SK-N-SH (cell line): Measurements from ENCODE around the gene CHST11. TPM values are rescaled to one million over a fixed set of nuclear protein-coding genes. Genes with fewer than 3 reads are reported as not detected.

Experiments used
- CTCF ChIA-PET: fragments of 300-600, 350-600 bp; formaldehyde crosslinking; extraction: SDS; loops from one replicate; lab custom pipeline; 2021; lab: Yijun Ruan, JAX
- POLR2A ChIA-PET: fragments of 350-600 bp; sonication (Branson Sonifier 250); formaldehyde crosslinking; extraction: SDS; loops from one replicate; lab custom pipeline; 2020; ENCODE audit warnings: antibody characterized with exemption, inconsistent platforms; lab: Yijun Ruan, JAX
- DNase-seq: peaks from one replicate; pipeline ENCODE4 v3.0.0; 2012
- H2AFZ ChIP-seq: fragments of 200-600 bp; sonication (generic); 2 replicates; pipeline ENCODE4 v1.8.1; 2016; ENCODE audit warnings: antibody characterized with exemption, mild to moderate bottlenecking, low read depth
- H3F3A ChIP-seq: fragments of 200-600 bp; sonication (generic); replicated peaks from 2 replicates; pipeline ENCODE3; 2016; ENCODE audit warnings: antibody characterized with exemption, mild to moderate bottlenecking; ENCODE audit not compliant: insufficient read depth
- H3K27ac ChIP-seq, 2 experiments: fragments of 200-500 bp in 1 of 2; fragments of 200-600 bp in 1 of 2; sonication (Bioruptor generic) in 1 of 2; sonication (generic), shearing (Covaris generic) in 1 of 2; 2 replicates each; pipeline versions ENCODE4 v1.5.1 to v1.6.1; 2014 to 2016; ENCODE audit warnings: low read depth in 2 of 2, inconsistent platforms in 1 of 2, low read length in 1 of 2, mild to moderate bottlenecking in 1 of 2, mixed read lengths in 1 of 2
- H3K27me3 ChIP-seq: fragments of 200-600 bp; sonication (generic), shearing (Covaris generic); 2 replicates; pipeline ENCODE4 v1.6.1; 2016; ENCODE audit warnings: mixed run types; ENCODE audit not compliant: insufficient read depth
- H3K36me3 ChIP-seq, 2 experiments: fragments of 200-500 bp in 1 of 2; fragments of 200-600 bp in 1 of 2; sonication (Bioruptor generic) in 1 of 2; sonication (generic) in 1 of 2; replicated peaks in 1 of 2; 2 replicates each; pipeline versions ENCODE3 to v1.5.1; 2014 to 2016; ENCODE audit warnings: low read length in 1 of 2, mild to moderate bottlenecking in 1 of 2; ENCODE audit not compliant: insufficient read depth in 2 of 2, control insufficient read depth in 1 of 2
- H3K4me1 ChIP-seq, 2 experiments: fragments of 200-500 bp in 1 of 2; fragments of 200-600 bp in 1 of 2; sonication (Bioruptor generic) in 1 of 2; sonication (generic), shearing (Covaris generic) in 1 of 2; 2 replicates each; pipeline versions ENCODE4 v1.5.1 to v1.6.1; 2014 to 2016; ENCODE audit warnings: low read depth in 1 of 2, low read length in 1 of 2, mixed run types in 1 of 2; ENCODE audit not compliant: insufficient read depth in 2 of 2, control insufficient read depth in 1 of 2
- H3K4me2 ChIP-seq: fragments of 200-600 bp; sonication (generic), shearing (Covaris generic); 2 replicates; pipeline ENCODE4 v1.6.1; 2017; ENCODE audit warnings: mixed run types
- H3K4me3 ChIP-seq, 2 experiments: fragments of 200-500 bp in 1 of 2; fragments of 200-600 bp in 1 of 2; sonication (Bioruptor generic) in 1 of 2; sonication (generic), shearing (Covaris generic) in 1 of 2; 2 replicates each; pipeline versions ENCODE4 v1.5.1 to v1.8.1; 2014 to 2016; ENCODE audit warnings: low read depth in 2 of 2, inconsistent platforms in 1 of 2, low read length in 1 of 2, mild to moderate bottlenecking in 1 of 2, mixed read lengths in 1 of 2, moderate library complexity in 1 of 2
- H3K79me2 ChIP-seq: fragments of 200-600 bp; sonication (generic); 2 replicates; pipeline ENCODE4 v1.8.1; 2017; ENCODE audit warnings: mild to moderate bottlenecking; ENCODE audit not compliant: insufficient read depth
- H3K9ac ChIP-seq: fragments of 200-600 bp; sonication (generic); 2 replicates; pipeline ENCODE4 v1.6.1; 2017; ENCODE audit warnings: mixed run types
- H3K9me2 ChIP-seq: fragments of 200-600 bp; sonication (generic); 2 replicates; pipeline ENCODE4 v1.6.1; 2017; ENCODE audit warnings: mixed run types
- H3K9me3 ChIP-seq: fragments of 200-600 bp; sonication (generic); 2 replicates; pipeline ENCODE4 v1.6.1; 2017; ENCODE audit warnings: mixed run types, mild to moderate bottlenecking, moderate library complexity
- H4K20me1 ChIP-seq: fragments of 200-600 bp; sonication (generic); 2 replicates; pipeline ENCODE4 v1.6.1; 2017; ENCODE audit warnings: mild to moderate bottlenecking, mixed run types; ENCODE audit not compliant: insufficient read depth
- CHD2 ChIP-seq: fragments of 150-350 bp; IDR thresholded peaks from 2 replicates; pipeline ENCODE4 v1.6.1; 2018; ENCODE audit warnings: low read length; ENCODE audit not compliant: partially characterized antibody
- FOSL2 ChIP-seq: IDR thresholded peaks from 2 replicates; pipeline ENCODE4 v1.4.0; 2012; ENCODE audit warnings: low read depth, mild to moderate bottlenecking, moderate library complexity, borderline replicate concordance
- FOXM1 ChIP-seq: IDR thresholded peaks from 2 replicates; pipeline ENCODE4 v1.4.0; 2012; ENCODE audit warnings: low read depth, mild to moderate bottlenecking
- GABPA ChIP-seq: IDR thresholded peaks from 2 replicates; pipeline ENCODE4 v1.4.0; 2012; ENCODE audit warnings: low read depth, mild to moderate bottlenecking
- GATA2 ChIP-seq: sonication (generic); formaldehyde crosslinking; IDR thresholded peaks from 2 replicates; pipeline ENCODE4 v1.5.0; 2020; ENCODE audit warnings: mild to moderate bottlenecking, missing genetic modification reagents
- JUND ChIP-seq: IDR thresholded peaks from 2 replicates; pipeline ENCODE4 v1.4.0; 2012
- MEF2A ChIP-seq: IDR thresholded peaks from 2 replicates; pipeline ENCODE4 v1.4.0; 2012; ENCODE audit warnings: low read depth, borderline replicate concordance
- MXI1 ChIP-seq: IDR thresholded peaks from 2 replicates; pipeline ENCODE4 v1.6.1; 2012; ENCODE audit warnings: mild to moderate bottlenecking, low read depth, low read length, improper control_type of control experiment
- NFIC ChIP-seq: IDR thresholded peaks from 2 replicates; pipeline ENCODE4 v1.4.0; 2012; ENCODE audit warnings: borderline replicate concordance
- NRF1 ChIP-seq: IDR thresholded peaks from 2 replicates; pipeline ENCODE4 v1.6.1; 2012; ENCODE audit warnings: low read depth, mild to moderate bottlenecking, low read length
- RAD21 ChIP-seq: IDR thresholded peaks from 2 replicates; pipeline ENCODE4 v1.6.1; 2012; ENCODE audit warnings: mild to moderate bottlenecking, low read length
- RFX5 ChIP-seq: IDR thresholded peaks from 2 replicates; pipeline ENCODE4 v1.6.1; 2012; ENCODE audit warnings: mild to moderate bottlenecking, improper control_type of control experiment, low read length
- TCF12 ChIP-seq: IDR thresholded peaks from 2 replicates; pipeline ENCODE4 v1.4.0; 2012
- TEAD4 ChIP-seq: IDR thresholded peaks from 2 replicates; pipeline ENCODE4 v1.4.0; 2012; ENCODE audit warnings: mild to moderate bottlenecking, borderline replicate concordance; ENCODE audit not compliant: insufficient read depth
- YY1 ChIP-seq: IDR thresholded peaks from 2 replicates; pipeline ENCODE4 v1.4.0; 2012; ENCODE audit warnings: low read depth, mild to moderate bottlenecking
- ZBTB33 ChIP-seq: IDR thresholded peaks from 2 replicates; pipeline ENCODE4 v1.4.0; 2012; ENCODE audit warnings: low read depth, borderline replicate concordance
- WGBS: methylation state at CpG from one replicate; pipeline ENCODE4 v1.1.6; 2017; ENCODE audit warnings: low lambda C conversion rate; 5-methylcytosine and 5-hydroxymethylcytosine counted together
- polyA plus RNA-seq, 3 experiments: library from polyadenylated mRNA; depleted of rRNA; stranded (reverse); fragments of >200 nt; gene quantifications; 2 replicates each; pipeline ENCODE4 v1.2.3, GENCODE V29; 2012
- TF ChIP-seq, protein P1 (sequence below): IDR thresholded peaks from 2 replicates; pipeline ENCODE4 v1.6.1; 2012; ENCODE audit warnings: mild to moderate bottlenecking, low read depth, low read length, moderate library complexity
- TF ChIP-seq, protein P2 (sequence below): fragments of 150-350 bp; IDR thresholded peaks from 2 replicates; pipeline ENCODE4 v1.6.1; 2016; ENCODE audit warnings: mild to moderate bottlenecking, low read depth, low read length
- TF ChIP-seq, protein P3 (sequence below): IDR thresholded peaks from 2 replicates; pipeline ENCODE4 v1.4.0; 2012; ENCODE audit warnings: low read depth, borderline replicate concordance

Gene CHST11
- polyA plus RNA-seq, 1 of the 3 experiments (the other 2 are of a cell fraction), result 18.6 TPM

DNA sequence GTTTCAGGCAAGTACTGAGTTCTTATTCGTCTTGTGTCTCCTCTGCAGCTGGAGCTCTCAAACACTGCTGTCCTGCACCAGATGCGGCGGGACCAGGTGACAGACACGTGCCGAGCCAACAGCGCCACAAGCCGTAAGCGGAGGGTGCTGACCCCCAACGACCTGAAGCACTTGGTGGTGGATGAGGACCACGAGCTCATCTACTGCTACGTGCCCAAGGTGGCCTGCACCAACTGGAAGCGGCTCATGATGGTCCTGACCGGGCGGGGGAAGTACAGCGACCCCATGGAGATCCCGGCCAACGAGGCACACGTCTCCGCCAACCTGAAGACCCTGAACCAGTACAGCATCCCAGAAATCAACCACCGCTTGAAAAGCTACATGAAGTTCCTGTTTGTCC lies 300.2 kb downstream of the CHST11 start:
- H3K27ac ChIP-seq, result no peak overlapping the region
- H3K9me2 ChIP-seq, result no peaks in the 10 kb centered on the region
- no peaks in the 10 kb centered on the region for H4K20me1 ChIP-seq
- CTCF ChIA-PET, result interaction anchor here (0.9 to 1.1 kb wide), 2 partner anchors 34 to 375 kb away, joined by 3 read pairs; no protein-coding TSS in a partner anchor
- 100% methylated on average over 15 of the region's 20 CpGs for WGBS
- H2AFZ ChIP-seq, result no peak overlapping the region
- no peaks in the 10 kb centered on the region for H3K79me2 ChIP-seq
- no peaks in the 10 kb centered on the region for H3K36me3 ChIP-seq
- POLR2A ChIA-PET, result no interaction called here
- TF ChIP-seq GATA2 (CRISPR knock-in tag) (no peak), FOSL2 (no peak), TCF12 (no peak), RFX5 (no peak), ZBTB33 (no peak), GABPA (no peak), YY1 (no peak)
- TF ChIP-seq, protein P1, sequence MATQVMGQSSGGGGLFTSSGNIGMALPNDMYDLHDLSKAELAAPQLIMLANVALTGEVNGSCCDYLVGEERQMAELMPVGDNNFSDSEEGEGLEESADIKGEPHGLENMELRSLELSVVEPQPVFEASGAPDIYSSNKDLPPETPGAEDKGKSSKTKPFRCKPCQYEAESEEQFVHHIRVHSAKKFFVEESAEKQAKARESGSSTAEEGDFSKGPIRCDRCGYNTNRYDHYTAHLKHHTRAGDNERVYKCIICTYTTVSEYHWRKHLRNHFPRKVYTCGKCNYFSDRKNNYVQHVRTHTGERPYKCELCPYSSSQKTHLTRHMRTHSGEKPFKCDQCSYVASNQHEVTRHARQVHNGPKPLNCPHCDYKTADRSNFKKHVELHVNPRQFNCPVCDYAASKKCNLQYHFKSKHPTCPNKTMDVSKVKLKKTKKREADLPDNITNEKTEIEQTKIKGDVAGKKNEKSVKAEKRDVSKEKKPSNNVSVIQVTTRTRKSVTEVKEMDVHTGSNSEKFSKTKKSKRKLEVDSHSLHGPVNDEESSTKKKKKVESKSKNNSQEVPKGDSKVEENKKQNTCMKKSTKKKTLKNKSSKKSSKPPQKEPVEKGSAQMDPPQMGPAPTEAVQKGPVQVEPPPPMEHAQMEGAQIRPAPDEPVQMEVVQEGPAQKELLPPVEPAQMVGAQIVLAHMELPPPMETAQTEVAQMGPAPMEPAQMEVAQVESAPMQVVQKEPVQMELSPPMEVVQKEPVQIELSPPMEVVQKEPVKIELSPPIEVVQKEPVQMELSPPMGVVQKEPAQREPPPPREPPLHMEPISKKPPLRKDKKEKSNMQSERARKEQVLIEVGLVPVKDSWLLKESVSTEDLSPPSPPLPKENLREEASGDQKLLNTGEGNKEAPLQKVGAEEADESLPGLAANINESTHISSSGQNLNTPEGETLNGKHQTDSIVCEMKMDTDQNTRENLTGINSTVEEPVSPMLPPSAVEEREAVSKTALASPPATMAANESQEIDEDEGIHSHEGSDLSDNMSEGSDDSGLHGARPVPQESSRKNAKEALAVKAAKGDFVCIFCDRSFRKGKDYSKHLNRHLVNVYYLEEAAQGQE, result no peak
- TF ChIP-seq, protein P2, sequence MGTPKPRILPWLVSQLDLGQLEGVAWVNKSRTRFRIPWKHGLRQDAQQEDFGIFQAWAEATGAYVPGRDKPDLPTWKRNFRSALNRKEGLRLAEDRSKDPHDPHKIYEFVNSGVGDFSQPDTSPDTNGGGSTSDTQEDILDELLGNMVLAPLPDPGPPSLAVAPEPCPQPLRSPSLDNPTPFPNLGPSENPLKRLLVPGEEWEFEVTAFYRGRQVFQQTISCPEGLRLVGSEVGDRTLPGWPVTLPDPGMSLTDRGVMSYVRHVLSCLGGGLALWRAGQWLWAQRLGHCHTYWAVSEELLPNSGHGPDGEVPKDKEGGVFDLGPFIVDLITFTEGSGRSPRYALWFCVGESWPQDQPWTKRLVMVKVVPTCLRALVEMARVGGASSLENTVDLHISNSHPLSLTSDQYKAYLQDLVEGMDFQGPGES, result no peak
- H3K27me3 ChIP-seq, result no peaks in the 10 kb centered on the region
- H3K9me3 ChIP-seq, result no peaks in the 10 kb centered on the region
- no peaks in the 10 kb centered on the region for H3K4me1 ChIP-seq
- no peak overlapping the region for H3K4me3 ChIP-seq
- no peak overlapping the region for H3K4me2 ChIP-seq
- no peak overlapping the region for H3K9ac ChIP-seq
- no peak for DNase-seq
- no peaks in the 10 kb centered on the region for H3F3A ChIP-seq

- WGBS, result 92% methylated on average over 4 of the region's 4 CpGs
- POLR2A ChIA-PET, result no interaction called here
Observed at GRCh38 chr12:104758771-104759170, 302.0 kb downstream of the CHST11 start.

More at GRCh38 chr12:104758771-104759170, 302.0 kb downstream of the CHST11 start:
- Histone ChIP-seq H3F3A (no peaks in the 10 kb centered on the region), H3K4me3 (no peak overlapping the region), H3K36me3 (no peaks in the 10 kb centered on the region), H4K20me1 (no peaks in the 10 kb centered on the region), H3K9ac (no peak overlapping the region), H3K4me1 (no peaks in the 10 kb centered on the region), H3K27ac (no peak overlapping the region), H2AFZ (no peak overlapping the region), H3K4me2 (no peak overlapping the region), H3K79me2 (no peaks in the 10 kb centered on the region), H3K27me3 (no peaks in the 10 kb centered on the region), H3K9me2 (no peaks in the 10 kb centered on the region), H3K9me3 (no peaks in the 10 kb centered on the region)
- no peak for TF ChIP-seq TCF12
- no peak for TF ChIP-seq NFIC
- no peak for TF ChIP-seq FOXM1
- no peak for TF ChIP-seq ZBTB33
- TF ChIP-seq MEF2A, result no peak
- TF ChIP-seq, protein P3, sequence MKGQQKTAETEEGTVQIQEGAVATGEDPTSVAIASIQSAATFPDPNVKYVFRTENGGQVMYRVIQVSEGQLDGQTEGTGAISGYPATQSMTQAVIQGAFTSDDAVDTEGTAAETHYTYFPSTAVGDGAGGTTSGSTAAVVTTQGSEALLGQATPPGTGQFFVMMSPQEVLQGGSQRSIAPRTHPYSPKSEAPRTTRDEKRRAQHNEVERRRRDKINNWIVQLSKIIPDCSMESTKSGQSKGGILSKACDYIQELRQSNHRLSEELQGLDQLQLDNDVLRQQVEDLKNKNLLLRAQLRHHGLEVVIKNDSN, result no peak
- no peak for TF ChIP-seq RAD21
- TF ChIP-seq CHD2, result no peak
- TF ChIP-seq NRF1, result no peak
- TF ChIP-seq MXI1, result no peak
- TF ChIP-seq JUND, result no peak
- TF ChIP-seq TEAD4, result no peak
- TF ChIP-seq YY1, result no peak
- no peak for DNase-seq
- CTCF ChIA-PET, result no interaction called here
